KMS-11 (cell line): ENCODE data around the gene RHBDD3.

Source experiments
- H2AFZ ChIP-seq: fragments of 200-600 bp; sonication (generic); 2 replicates; pipeline ENCODE4 v1.6.1; 2016; ENCODE audit warnings: antibody characterized with exemption, mixed run types, low read depth
- H3K27ac ChIP-seq: fragments of 200-600 bp; sonication (generic); 2 replicates; pipeline ENCODE4 v1.6.1; 2016; ENCODE audit warnings: mild to moderate bottlenecking, mixed run types
- H3K27me3 ChIP-seq: fragments of 200-600 bp; sonication (generic); 2 replicates; pipeline ENCODE4 v1.6.1; 2017; ENCODE audit warnings: mild to moderate bottlenecking, low read depth, mixed run types, moderate library complexity; ENCODE audit not compliant: insufficient read depth
- H3K36me3 ChIP-seq: fragments of 200-600 bp; sonication (generic); 2 replicates; pipeline ENCODE4 v1.6.1; 2017; ENCODE audit warnings: mild to moderate bottlenecking, mixed run types; ENCODE audit not compliant: insufficient read depth
- H3K4me1 ChIP-seq: fragments of 200-600 bp; sonication (generic); 2 replicates; pipeline ENCODE4 v1.6.1; 2016; ENCODE audit warnings: mild to moderate bottlenecking, low read depth, mixed run types; ENCODE audit not compliant: poor library complexity, severe bottlenecking
- H3K4me2 ChIP-seq: fragments of 200-600 bp; sonication (generic); 2 replicates; pipeline ENCODE4 v1.7.0; 2016; ENCODE audit warnings: mild to moderate bottlenecking, mixed run types
- H3K4me3 ChIP-seq: fragments of 200-600 bp; sonication (generic); IDR thresholded peaks from 2 replicates; pipeline ENCODE4 v1.6.1; 2017; ENCODE audit warnings: low read depth, low read length, mixed read lengths; ENCODE audit not compliant: insufficient read depth
- H3K79me2 ChIP-seq: fragments of 200-600 bp; sonication (generic); 2 replicates; pipeline ENCODE4 v1.6.1; 2016; ENCODE audit warnings: low read depth, mixed run types; ENCODE audit not compliant: insufficient read depth
- H3K9ac ChIP-seq: fragments of 200-600 bp; sonication (generic); 2 replicates; pipeline ENCODE4 v1.6.1; 2016; ENCODE audit warnings: mild to moderate bottlenecking, mixed run types
- H4K20me1 ChIP-seq: fragments of 200-600 bp; sonication (generic); 2 replicates; pipeline ENCODE4 v1.6.1; 2016; ENCODE audit warnings: mild to moderate bottlenecking, mixed run types; ENCODE audit not compliant: insufficient read depth
- TF ChIP-seq, protein P1 (sequence below): fragments of 200-600 bp; sonication (generic); conservative IDR thresholded peaks from 2 replicates; pipeline ENCODE4 v1.6.1; 2017; ENCODE audit warnings: low read depth, mild to moderate bottlenecking, antibody characterized with exemption, low read length, moderate library complexity, mixed read lengths

Gene RHBDD3

GRCh38 chr22:29313576-29314466 is 46.0 kb upstream of the RHBDD3 start:
- no peak overlapping the region for H3K4me2 ChIP-seq
- H3K9ac ChIP-seq, result no peak overlapping the region
- TF ChIP-seq, protein P1, sequence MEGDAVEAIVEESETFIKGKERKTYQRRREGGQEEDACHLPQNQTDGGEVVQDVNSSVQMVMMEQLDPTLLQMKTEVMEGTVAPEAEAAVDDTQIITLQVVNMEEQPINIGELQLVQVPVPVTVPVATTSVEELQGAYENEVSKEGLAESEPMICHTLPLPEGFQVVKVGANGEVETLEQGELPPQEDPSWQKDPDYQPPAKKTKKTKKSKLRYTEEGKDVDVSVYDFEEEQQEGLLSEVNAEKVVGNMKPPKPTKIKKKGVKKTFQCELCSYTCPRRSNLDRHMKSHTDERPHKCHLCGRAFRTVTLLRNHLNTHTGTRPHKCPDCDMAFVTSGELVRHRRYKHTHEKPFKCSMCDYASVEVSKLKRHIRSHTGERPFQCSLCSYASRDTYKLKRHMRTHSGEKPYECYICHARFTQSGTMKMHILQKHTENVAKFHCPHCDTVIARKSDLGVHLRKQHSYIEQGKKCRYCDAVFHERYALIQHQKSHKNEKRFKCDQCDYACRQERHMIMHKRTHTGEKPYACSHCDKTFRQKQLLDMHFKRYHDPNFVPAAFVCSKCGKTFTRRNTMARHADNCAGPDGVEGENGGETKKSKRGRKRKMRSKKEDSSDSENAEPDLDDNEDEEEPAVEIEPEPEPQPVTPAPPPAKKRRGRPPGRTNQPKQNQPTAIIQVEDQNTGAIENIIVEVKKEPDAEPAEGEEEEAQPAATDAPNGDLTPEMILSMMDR, result no peak
- peaks cover 16% of the 10 kb centered on the region; the same call in 1 of the 2 replicates for H3K27me3 ChIP-seq
- no peak overlapping the region for H3K4me3 ChIP-seq
- no peaks in the 10 kb centered on the region for H3K36me3 ChIP-seq
- no peaks in the 10 kb centered on the region for H4K20me1 ChIP-seq
- H2AFZ ChIP-seq, result no peak overlapping the region
- H3K79me2 ChIP-seq, result no peaks in the 10 kb centered on the region
- no peak overlapping the region for H3K27ac ChIP-seq
- no peaks in the 10 kb centered on the region for H3K4me1 ChIP-seq

GRCh38 chr22:29313126-29313575 is 45.4 kb upstream of the RHBDD3 start:
- Histone ChIP-seq H3K79me2 (no peaks in the 10 kb centered on the region), H3K4me2 (no peak overlapping the region), H2AFZ (no peak overlapping the region), H4K20me1 (no peaks in the 10 kb centered on the region), H3K36me3 (no peaks in the 10 kb centered on the region), H3K27ac (no peak overlapping the region), H3K4me3 (no peak overlapping the region), H3K4me1 (no peaks in the 10 kb centered on the region), H3K9ac (no peak overlapping the region), H3K27me3 (peaks cover 16% of the 10 kb centered on the region; the same call in 1 of the 2 replicates)
- TF ChIP-seq, protein P1, result peak; percentile 42; the same call in 1 of the 2 replicates

DNA sequence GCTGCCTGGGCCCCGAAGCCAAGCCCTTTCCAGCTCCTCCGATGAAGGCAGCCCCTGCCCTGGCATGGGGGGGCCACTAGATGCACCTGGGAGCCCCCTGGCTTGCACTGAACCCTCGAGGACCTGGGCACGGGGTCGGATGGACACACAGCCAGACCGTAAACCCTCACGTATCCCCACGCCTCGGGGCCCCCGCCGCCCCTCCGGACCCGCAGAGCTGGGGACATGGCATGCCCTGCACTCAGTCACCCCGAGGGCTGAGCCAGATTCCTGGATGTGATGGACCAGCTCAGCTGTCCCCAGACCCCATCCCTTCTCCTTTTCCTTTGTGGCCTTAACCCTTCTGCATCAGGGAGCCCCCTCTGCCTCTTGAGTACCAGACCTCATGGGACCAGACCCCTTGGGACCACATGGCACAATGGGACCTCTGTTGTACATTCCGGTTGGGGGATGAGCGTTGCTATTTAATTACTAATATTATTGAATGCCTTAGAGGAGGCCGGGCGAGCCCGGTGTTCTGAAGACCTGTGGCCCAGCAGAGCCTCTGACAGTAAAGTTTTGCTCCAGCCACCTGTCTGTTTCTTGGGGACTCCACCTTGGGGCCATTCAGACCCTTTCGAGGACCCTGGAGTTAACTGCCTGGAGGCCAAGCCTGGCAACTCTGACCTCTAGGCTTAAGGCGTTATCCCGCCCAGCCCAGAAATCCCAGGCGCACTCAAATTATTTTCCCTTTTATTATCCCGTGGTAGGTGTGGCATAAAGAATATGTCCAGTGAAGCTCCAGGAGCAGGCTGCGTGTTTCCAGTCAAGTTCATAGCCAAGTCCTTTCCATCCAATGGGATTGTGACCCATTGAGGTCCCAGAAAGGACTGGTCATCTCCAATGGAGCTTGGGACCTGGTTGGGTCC is 44.7 kb upstream of the RHBDD3 start:
- Histone ChIP-seq H3K27ac (no peak overlapping the region), H3K27me3 (peaks cover 16% of the 10 kb centered on the region; the same call in 1 of the 2 replicates), H3K79me2 (no peaks in the 10 kb centered on the region), H3K4me2 (no peak overlapping the region), H3K4me1 (no peaks in the 10 kb centered on the region), H3K9ac (no peak overlapping the region), H3K4me3 (no peak overlapping the region), H4K20me1 (no peaks in the 10 kb centered on the region), H3K36me3 (no peaks in the 10 kb centered on the region), H2AFZ (no peak overlapping the region)
- TF ChIP-seq, protein P1, result no peak

DNA sequence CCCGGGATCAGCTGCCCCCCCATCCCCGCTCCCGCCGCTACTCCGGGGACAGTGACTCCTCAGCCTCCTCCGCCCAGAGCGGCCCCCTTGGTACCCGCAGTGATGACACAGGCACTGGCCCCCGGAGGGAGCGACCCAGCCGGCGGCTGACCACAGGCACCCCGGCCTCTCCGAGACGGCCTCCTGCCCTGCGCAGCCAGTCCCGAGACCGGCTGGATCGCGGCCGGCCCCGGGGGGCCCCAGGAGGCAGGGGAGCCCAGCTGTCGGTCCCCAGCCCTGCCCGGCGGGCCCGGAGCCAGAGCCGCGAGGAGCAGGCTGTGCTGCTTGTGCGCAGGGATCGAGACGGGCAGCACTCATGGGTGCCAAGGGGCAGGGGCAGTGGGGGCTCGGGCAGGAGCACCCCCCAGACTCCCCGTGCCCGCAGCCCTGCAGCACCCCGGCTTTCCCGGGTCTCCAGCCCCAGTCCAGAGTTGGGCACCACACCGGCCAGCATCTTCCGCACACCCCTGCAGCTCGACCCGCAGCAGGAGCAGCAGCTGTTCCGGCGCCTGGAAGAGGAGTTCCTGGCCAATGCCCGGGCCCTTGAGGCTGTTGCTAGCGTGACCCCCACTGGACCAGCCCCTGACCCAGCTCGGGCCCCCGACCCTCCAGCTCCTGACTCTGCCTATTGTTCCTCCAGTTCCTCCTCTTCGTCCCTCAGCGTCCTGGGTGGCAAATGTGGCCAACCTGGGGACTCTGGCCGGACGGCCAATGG is 43.9 kb upstream of the RHBDD3 start:
- Histone ChIP-seq H2AFZ (no peak overlapping the region), H3K27ac (no peak overlapping the region), H3K4me3 (no peak overlapping the region), H3K27me3 (peaks cover 16% of the 10 kb centered on the region; the same call in 1 of the 2 replicates), H4K20me1 (no peaks in the 10 kb centered on the region), H3K79me2 (no peaks in the 10 kb centered on the region), H3K36me3 (no peaks in the 10 kb centered on the region), H3K9ac (no peak overlapping the region), H3K4me2 (no peak overlapping the region), H3K4me1 (no peaks in the 10 kb centered on the region)
- TF ChIP-seq, protein P1, result no peak
